CD14-positive monocyte (primary cell): ENCODE data around the gene MSS51. TPM values are rescaled to one million over a fixed set of nuclear protein-coding genes. Genes with fewer than 3 reads are reported as not detected.

Experiments used
- DNase-seq, 3 donors: peaks; one replicate each; pipeline ENCODE4 v3.0.0-alpha.2; 2011 to 2022
- H2AFZ ChIP-seq: 2 replicates; pipeline ENCODE4 v1.6.0; 2012; ENCODE audit warnings: mild to moderate bottlenecking, low read depth, low read length, inconsistent platforms; ENCODE audit not compliant: insufficient read depth, poor library complexity, severe bottlenecking
- H3K27ac ChIP-seq, 2 donors: 1 replicate in 1 of 2; 2 replicates in 1 of 2; pipeline ENCODE4 v1.5.1; 2012 to 2013; ENCODE audit warnings: low read length in 2 of 2, control low read depth in 1 of 2, inconsistent platforms in 1 of 2, low read depth in 1 of 2, mild to moderate bottlenecking in 1 of 2
- H3K27me3 ChIP-seq, 2 donors: one replicate each; pipeline versions ENCODE4 v1.6.0 to v1.6.1; 2011 to 2013; ENCODE audit warnings: low read length in 2 of 2; ENCODE audit not compliant: control insufficient read depth in 2 of 2, insufficient read depth in 2 of 2
- H3K36me3 ChIP-seq, 2 donors: replicated peaks in 1 of 2; 1 replicate in 1 of 2; 2 replicates in 1 of 2; pipeline versions ENCODE4 v1.5.1 to v1.6.1; 2012 to 2013; ENCODE audit warnings: low read length in 2 of 2, control low read depth in 1 of 2, inconsistent platforms in 1 of 2, mild to moderate bottlenecking in 1 of 2; ENCODE audit not compliant: insufficient read depth in 2 of 2, control insufficient read depth in 1 of 2
- H3K4me1 ChIP-seq, 2 donors: 1 replicate in 1 of 2; 2 replicates in 1 of 2; pipeline versions ENCODE4 v1.5.1 to v1.6.1; 2012 to 2013; ENCODE audit warnings: low read length in 2 of 2, control low read depth in 1 of 2, inconsistent platforms in 1 of 2, mild to moderate bottlenecking in 1 of 2, moderate library complexity in 1 of 2; ENCODE audit not compliant: insufficient read depth in 2 of 2, control insufficient read depth in 1 of 2
- H3K4me2 ChIP-seq: replicated peaks from 2 replicates; pipeline ENCODE3; 2012; ENCODE audit warnings: low read length, moderate library complexity, mild to moderate bottlenecking; ENCODE audit not compliant: poor library complexity, severe bottlenecking; ENCODE audit errors: extremely low read depth
- H3K4me3 ChIP-seq, 3 experiments: fragments of 200-600 bp in 1 of 3; sonication (generic) in 1 of 3; replicated peaks in 1 of 3; 1 replicate in 2 of 3; 2 replicates in 1 of 3; pipeline ENCODE4 v1.5.1; 2011 to 2013; ENCODE audit warnings: low read length in 3 of 3, mild to moderate bottlenecking in 3 of 3, control low read depth in 2 of 3, low read depth in 2 of 3, inconsistent platforms in 1 of 3, moderate library complexity in 1 of 3
- H3K79me2 ChIP-seq: 2 replicates; pipeline ENCODE4 v1.6.0; 2012; ENCODE audit warnings: mild to moderate bottlenecking, control low read depth, inconsistent platforms, low read length, moderate library complexity; ENCODE audit not compliant: insufficient read depth
- H3K9ac ChIP-seq: 2 replicates; pipeline ENCODE4 v1.6.0; 2017; ENCODE audit warnings: low read length, mild to moderate bottlenecking; ENCODE audit not compliant: insufficient read depth, poor library complexity, severe bottlenecking
- H3K9me3 ChIP-seq, 2 donors: replicated peaks in 1 of 2; 1 replicate in 1 of 2; 2 replicates in 1 of 2; pipeline versions ENCODE4 v1.5.1 to v1.6.1; 2012 to 2013; ENCODE audit warnings: low read length in 2 of 2, control low read depth in 1 of 2; ENCODE audit not compliant: control insufficient read depth in 1 of 2, insufficient read depth in 1 of 2
- H4K20me1 ChIP-seq: 2 replicates; pipeline ENCODE4 v1.6.0; 2012; ENCODE audit warnings: mild to moderate bottlenecking, low read length, control low read depth, moderate library complexity; ENCODE audit not compliant: insufficient read depth
- H3K27ac Mint-ChIP-seq, 7 donors: one replicate each; pipeline ENCODE4 v1.8.0; 2020; ENCODE audit warnings: mild to moderate bottlenecking in 7 of 7, mixed read lengths in 7 of 7, moderate library complexity in 6 of 7, inconsistent platforms in 2 of 7
- H3K27me3 Mint-ChIP-seq, 3 donors: one replicate each; pipeline ENCODE4 v1.8.0; 2021 to 2022; ENCODE audit warnings: low read depth in 3 of 3, mild to moderate bottlenecking in 3 of 3, mixed read lengths in 3 of 3, moderate library complexity in 3 of 3, inconsistent platforms in 1 of 3
- H3K36me3 Mint-ChIP-seq, 2 donors: one replicate each; pipeline ENCODE4 v1.8.0; 2020; ENCODE audit warnings: mixed read lengths in 2 of 2, inconsistent platforms in 1 of 2, mild to moderate bottlenecking in 1 of 2
- H3K4me1 Mint-ChIP-seq: one replicate; pipeline ENCODE4 v1.8.0; 2020; ENCODE audit warnings: mild to moderate bottlenecking, mixed read lengths
- H3K4me3 Mint-ChIP-seq, 2 donors: one replicate each; pipeline ENCODE4 v1.8.0; 2020; ENCODE audit warnings: mild to moderate bottlenecking in 2 of 2, mixed read lengths in 2 of 2, moderate library complexity in 1 of 2
- H3K9me3 Mint-ChIP-seq, 7 donors: one replicate each; pipeline ENCODE4 v1.8.0; 2020 to 2022; ENCODE audit warnings: mixed read lengths in 7 of 7, mild to moderate bottlenecking in 6 of 7, moderate library complexity in 6 of 7, inconsistent platforms in 2 of 7
- CTCF ChIP-seq: fragments of 200-600 bp; IDR thresholded peaks from one replicate; pipeline ENCODE4 v1.8.0; 2022; ENCODE audit warnings: antibody characterized with exemption, mild to moderate bottlenecking
- WGBS: methylation state at CpG from one replicate; pipeline ENCODE4 v1.1.5; 2013; ENCODE audit warnings: missing lambda C conversion rate; ENCODE audit not compliant: insufficient coverage; 5-methylcytosine and 5-hydroxymethylcytosine counted together
- intact Hi-C, 2 donors: fragments of 100-400 bp; cut with micrococcal nuclease; formaldehyde crosslinking; loops; one replicate each; pipeline versions ENCODE4 v1.15.0 to v1.15.1; 2023
- polyA plus RNA-seq, 3 donors: library from polyadenylated mRNA; depleted of rRNA in 1 of 3; unstranded in 2 of 3; stranded (reverse) in 1 of 3; fragments of 300-500 nt in 2 of 3; fragments of >200 nt in 1 of 3; fragmentation: Illumina TruSeq in 2 of 3; gene quantifications; 1 replicate in 2 of 3; 2 replicates in 1 of 3; pipeline ENCODE4 v1.2.3, GENCODE V29; 2012 to 2021

MSS51 gene
- polyA plus RNA-seq, 3 donors = 4.9 TPM; not detected in 2

GRCh38 chr10:73449113-73449512 lies 15.8 kb upstream of the MSS51 start:
- no peaks in the 10 kb centered on the region for H3K27me3 Mint-ChIP-seq
- Histone ChIP-seq H3K4me2 (no peak overlapping the region), H3K27me3 (no peaks in the 10 kb centered on the region), H3K27ac (no peak overlapping the region), H2AFZ (no peak overlapping the region), H3K79me2 (no peaks in the 10 kb centered on the region), H3K36me3 (peaks cover 42 to 80% of the 10 kb centered on the region in 2 donors), H3K9me3 (no peaks in the 10 kb centered on the region), H3K4me1 (no peaks in the 10 kb centered on the region), H4K20me1 (no peaks in the 10 kb centered on the region), H3K9ac (no peak overlapping the region), H3K4me3 (no peak overlapping the region)
- no CpG with 5 or more reads among the region's 1 CpG for WGBS
- peaks cover 47 to 59% of the 10 kb centered on the region in 2 donors for H3K36me3 Mint-ChIP-seq
- H3K4me1 Mint-ChIP-seq = no peaks in the 10 kb centered on the region
- no peak overlapping the region for H3K27ac Mint-ChIP-seq
- no peak overlapping the region for H3K4me3 Mint-ChIP-seq
- no peaks in the 10 kb centered on the region for H3K9me3 Mint-ChIP-seq
- no peak for DNase-seq
- intact Hi-C loops = no loop called here
- no peak for TF ChIP-seq CTCF

DNA sequence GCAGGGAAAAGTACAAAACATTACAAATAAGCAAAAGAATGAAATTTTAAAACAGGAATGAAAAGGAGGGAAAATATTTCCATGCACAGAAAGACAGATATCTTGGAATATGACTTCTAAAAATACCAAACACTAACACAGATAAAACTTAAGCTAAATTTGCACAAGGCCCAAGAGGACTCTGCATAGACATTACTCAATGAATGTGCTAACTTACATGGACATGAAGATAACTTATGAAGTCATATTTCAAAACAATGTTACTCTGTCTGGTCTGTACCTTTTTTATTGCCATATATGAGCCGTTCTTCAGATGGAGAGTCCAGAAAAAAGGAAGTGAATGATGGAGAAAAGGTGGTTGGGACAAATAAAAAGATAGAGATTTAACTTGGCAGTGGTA lies 15.0 kb upstream of the MSS51 start:
- Histone ChIP-seq H3K79me2 (no peaks in the 10 kb centered on the region), H3K36me3 (peaks cover 43 to 82% of the 10 kb centered on the region in 2 donors), H3K9me3 (no peaks in the 10 kb centered on the region), H3K4me2 (no peak overlapping the region), H2AFZ (no peak overlapping the region), H3K4me3 (no peak overlapping the region), H3K27me3 (no peaks in the 10 kb centered on the region), H3K9ac (no peak overlapping the region), H4K20me1 (no peaks in the 10 kb centered on the region), H3K4me1 (no peaks in the 10 kb centered on the region), H3K27ac (no peak overlapping the region)
- Mint-ChIP-seq H3K4me1 (no peaks in the 10 kb centered on the region), H3K27ac (no peak overlapping the region), H3K36me3 (peaks cover 48 to 60% of the 10 kb centered on the region in 2 donors), H3K9me3 (no peaks in the 10 kb centered on the region), H3K27me3 (no peaks in the 10 kb centered on the region), H3K4me3 (no peak overlapping the region)
- intact Hi-C loops = no loop called here
- no peak for DNase-seq
- TF ChIP-seq CTCF = no peak
- WGBS = 100% methylated on average over 1 of the region's 1 CpG
